ENCODE measurements around the gene CDH13.

GRCh38 chr16:83130039-83130438 lies 503.3 kb downstream of the CDH13 start:
- no peak for TF ChIP-seq HMG20B (CRISPR knock-in tag; IDR thresholded peaks at IDR 0.05)
- TF ChIP-seq CTCF (IDR thresholded peaks at IDR 0.05 in 2 of 3, conservative IDR thresholded peaks at IDR 0.05 in 1 of 3; ENCODE audit: insufficient read depth in 2 of 3, low read depth in 1 of 3, low read length in 3 of 3) = no peak
- no peak for TF ChIP-seq ZNF668 (CRISPR knock-in tag; IDR thresholded peaks at IDR 0.05)
- TF ChIP-seq NRF1 (conservative IDR thresholded peaks at IDR 0.05 in 1 of 2, IDR thresholded peaks at IDR 0.05 in 1 of 2) = no peak
- no peak for TF ChIP-seq HDGF (IDR thresholded peaks at IDR 0.05)
- TF ChIP-seq POLR2A (conservative IDR thresholded peaks at IDR 0.05) = no peak
- TF ChIP-seq CREB1 (IDR thresholded peaks at IDR 0.05) = no peak
- no peak for TF ChIP-seq CREB1 (CRISPR knock-in tag; IDR thresholded peaks at IDR 0.05)

Data from K562 (cell line).